ENCODE data around the gene EXOC2. TPM values are rescaled to one million over a fixed set of nuclear protein-coding genes. Genes with fewer than 3 reads are reported as not detected.

The EXOC2 gene
- total RNA-seq, 2 donors from 2014 or later = 28.1 to 35.0 TPM

DNA sequence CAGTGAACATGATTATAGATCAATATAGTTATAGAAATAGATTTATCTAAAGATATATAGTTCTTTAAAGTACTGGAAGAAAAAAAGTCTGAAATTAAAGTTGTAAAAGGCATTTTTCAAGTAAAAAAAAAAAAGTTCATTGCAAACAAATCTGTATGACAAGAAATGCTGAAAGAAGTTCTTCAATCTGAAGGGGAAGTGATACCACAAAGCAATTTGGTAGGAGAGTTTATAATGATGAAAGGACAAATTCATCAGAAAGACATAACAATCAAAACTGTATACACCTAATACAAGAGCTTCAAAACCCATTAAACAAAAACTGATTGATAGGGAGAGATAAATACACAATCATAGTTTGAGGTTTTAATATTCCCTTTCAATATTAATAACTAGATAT lies 50.1 kb downstream of the EXOC2 start:
- H3K4me3 ChIP-seq (ENCODE audit: low read length) = no peak overlapping the region
- H3K4me3 Mint-ChIP-seq = no peak overlapping the region
- DNase-seq = no peak
- H3K27ac Mint-ChIP-seq = no peak overlapping the region
- no peak overlapping the region for H3K27ac ChIP-seq (ENCODE audit: low read depth, low read length)
- H3K9me3 ChIP-seq (ENCODE audit: control insufficient read depth, low read length) = peaks cover 9% of the 10 kb centered on the region
- H3K9ac ChIP-seq (ENCODE audit: extremely low read depth, low read length, poor library complexity, severe bottlenecking) = no peak overlapping the region
- H3K9me3 Mint-ChIP-seq = peaks cover 8% of the 10 kb centered on the region
- H3K27me3 ChIP-seq (ENCODE audit: control insufficient read depth, insufficient read depth, low read length, poor library complexity, severe bottlenecking) = no peaks in the 10 kb centered on the region
- no peaks in the 10 kb centered on the region for H3K27me3 Mint-ChIP-seq (ENCODE audit: insufficient read depth)
- no peaks in the 10 kb centered on the region for H3K36me3 ChIP-seq (ENCODE audit: control insufficient read depth, insufficient read depth, low read length)
- no peaks in the 10 kb centered on the region for H3K4me1 ChIP-seq (ENCODE audit: control insufficient read depth, insufficient read depth, low read length)
- TF ChIP-seq, protein P1, sequence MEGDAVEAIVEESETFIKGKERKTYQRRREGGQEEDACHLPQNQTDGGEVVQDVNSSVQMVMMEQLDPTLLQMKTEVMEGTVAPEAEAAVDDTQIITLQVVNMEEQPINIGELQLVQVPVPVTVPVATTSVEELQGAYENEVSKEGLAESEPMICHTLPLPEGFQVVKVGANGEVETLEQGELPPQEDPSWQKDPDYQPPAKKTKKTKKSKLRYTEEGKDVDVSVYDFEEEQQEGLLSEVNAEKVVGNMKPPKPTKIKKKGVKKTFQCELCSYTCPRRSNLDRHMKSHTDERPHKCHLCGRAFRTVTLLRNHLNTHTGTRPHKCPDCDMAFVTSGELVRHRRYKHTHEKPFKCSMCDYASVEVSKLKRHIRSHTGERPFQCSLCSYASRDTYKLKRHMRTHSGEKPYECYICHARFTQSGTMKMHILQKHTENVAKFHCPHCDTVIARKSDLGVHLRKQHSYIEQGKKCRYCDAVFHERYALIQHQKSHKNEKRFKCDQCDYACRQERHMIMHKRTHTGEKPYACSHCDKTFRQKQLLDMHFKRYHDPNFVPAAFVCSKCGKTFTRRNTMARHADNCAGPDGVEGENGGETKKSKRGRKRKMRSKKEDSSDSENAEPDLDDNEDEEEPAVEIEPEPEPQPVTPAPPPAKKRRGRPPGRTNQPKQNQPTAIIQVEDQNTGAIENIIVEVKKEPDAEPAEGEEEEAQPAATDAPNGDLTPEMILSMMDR (conservative IDR thresholded peaks at IDR 0.05) = no peak
- no peaks in the 10 kb centered on the region for H3K4me1 Mint-ChIP-seq
- peaks cover 13% of the 10 kb centered on the region for H3K36me3 Mint-ChIP-seq (ENCODE audit: low read depth)

DNA sequence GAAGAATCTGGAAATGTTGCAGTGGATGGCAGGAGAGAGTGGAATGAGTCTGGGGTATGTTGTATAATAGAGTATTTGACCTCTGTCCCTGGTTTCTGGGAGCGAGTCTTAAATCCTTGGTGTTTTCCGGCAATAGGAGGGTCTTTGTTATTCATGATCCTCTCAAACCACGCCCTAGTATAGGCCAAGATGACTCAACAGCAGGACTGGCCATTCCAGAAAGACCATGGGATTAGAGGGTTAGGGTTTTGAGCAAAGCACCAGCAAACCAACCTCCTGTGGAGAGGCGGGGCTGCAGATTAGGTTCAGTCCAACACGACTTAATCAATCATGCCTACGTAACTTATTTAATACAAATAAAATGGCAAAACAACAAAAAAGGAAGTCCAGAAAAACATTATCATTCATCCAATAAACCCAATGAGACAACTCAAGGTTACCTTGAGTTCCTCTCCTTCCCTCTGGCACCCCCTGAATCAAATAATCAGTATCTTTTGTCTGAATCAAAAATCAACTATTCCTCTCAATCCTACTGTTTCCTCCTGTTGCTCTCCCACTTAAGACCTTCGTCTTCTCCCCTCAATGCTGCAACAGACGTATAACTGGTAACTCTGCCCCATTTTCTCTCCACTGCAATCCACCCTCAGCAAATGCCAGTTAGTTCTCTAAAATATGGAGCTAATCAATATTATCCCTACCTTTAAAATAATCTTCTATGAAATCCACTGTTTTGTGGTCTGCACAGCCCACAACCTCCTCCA lies 51.5 kb downstream of the EXOC2 start:
- Mint-ChIP-seq H3K36me3 (ENCODE audit: low read depth) (peaks cover 24% of the 10 kb centered on the region), H3K4me1 (no peaks in the 10 kb centered on the region), H3K27ac (no peak overlapping the region), H3K9me3 (peaks cover 8% of the 10 kb centered on the region), H3K27me3 (ENCODE audit: insufficient read depth) (no peaks in the 10 kb centered on the region), H3K4me3 (no peak overlapping the region)
- Histone ChIP-seq H3K27ac (ENCODE audit: low read depth, low read length) (no peak overlapping the region), H3K9me3 (ENCODE audit: control insufficient read depth, low read length) (peaks cover 9% of the 10 kb centered on the region), H3K4me3 (ENCODE audit: low read length) (no peak overlapping the region), H3K27me3 (ENCODE audit: control insufficient read depth, insufficient read depth, low read length, poor library complexity, severe bottlenecking) (no peaks in the 10 kb centered on the region), H3K9ac (ENCODE audit: extremely low read depth, low read length, poor library complexity, severe bottlenecking) (no peak overlapping the region), H3K4me1 (ENCODE audit: control insufficient read depth, insufficient read depth, low read length) (no peaks in the 10 kb centered on the region), H3K36me3 (ENCODE audit: control insufficient read depth, insufficient read depth, low read length) (no peaks in the 10 kb centered on the region)
- TF ChIP-seq, protein P1 (conservative IDR thresholded peaks at IDR 0.05) = no peak
- WGBS, 2 experiments (ENCODE audit: insufficient coverage in 1 of 2, insufficient read length in 1 of 2) = 96 to 97% methylated on average over 7 to 8 of the region's 8 CpGs
- no peak for DNase-seq

DNA sequence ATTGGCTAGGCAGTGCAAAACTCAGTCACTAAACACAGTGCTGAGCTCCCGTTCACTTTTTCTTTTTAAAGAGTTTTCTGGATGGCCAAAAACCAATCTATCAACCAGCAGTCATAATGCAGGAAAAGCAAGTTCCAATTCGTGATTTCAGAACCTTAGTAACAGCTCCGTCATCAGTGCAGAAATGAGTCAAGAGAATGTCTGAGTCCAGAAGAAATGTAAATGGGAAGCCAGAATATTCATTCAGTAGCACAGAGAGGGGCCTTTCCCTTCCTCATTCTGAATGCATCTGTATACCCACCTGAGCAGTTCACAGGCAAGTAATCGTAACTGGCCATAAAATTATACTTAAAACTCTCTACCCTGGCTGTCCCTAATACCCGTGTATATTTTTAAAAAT lies 56.5 kb downstream of the EXOC2 start:
- H3K9me3 Mint-ChIP-seq = no peaks in the 10 kb centered on the region
- no peaks in the 10 kb centered on the region for H3K27me3 Mint-ChIP-seq (ENCODE audit: insufficient read depth)
- Histone ChIP-seq H3K27ac (ENCODE audit: low read depth, low read length) (no peak overlapping the region), H3K36me3 (ENCODE audit: control insufficient read depth, insufficient read depth, low read length) (peaks cover 10% of the 10 kb centered on the region), H3K9me3 (ENCODE audit: control insufficient read depth, low read length) (peaks cover under 1% of the 10 kb centered on the region), H3K27me3 (ENCODE audit: control insufficient read depth, insufficient read depth, low read length, poor library complexity, severe bottlenecking) (no peaks in the 10 kb centered on the region), H3K9ac (ENCODE audit: extremely low read depth, low read length, poor library complexity, severe bottlenecking) (no peak overlapping the region), H3K4me3 (ENCODE audit: low read length) (no peak overlapping the region), H3K4me1 (ENCODE audit: control insufficient read depth, insufficient read depth, low read length) (no peaks in the 10 kb centered on the region)
- no peak overlapping the region for H3K27ac Mint-ChIP-seq
- no peak for DNase-seq
- H3K4me3 Mint-ChIP-seq = no peak overlapping the region
- 88 to 100% methylated on average over 2 to 5 of the region's 5 CpGs for WGBS, 2 experiments (ENCODE audit: insufficient coverage in 1 of 2, insufficient read length in 1 of 2)
- TF ChIP-seq, protein P1 (conservative IDR thresholded peaks at IDR 0.05) = no peak
- H3K4me1 Mint-ChIP-seq = no peaks in the 10 kb centered on the region
- peaks cover 39% of the 10 kb centered on the region for H3K36me3 Mint-ChIP-seq (ENCODE audit: low read depth)

Measured in endodermal cell (in vitro differentiated cells).